ENCODE data around the gene TBC1D22A.
"Not testable (repeated sequence)": the region's sequence is repeated elsewhere in the genome, so short reads cannot be mapped to it uniquely, and the experiment has no call there.

Gene TBC1D22A

DNA sequence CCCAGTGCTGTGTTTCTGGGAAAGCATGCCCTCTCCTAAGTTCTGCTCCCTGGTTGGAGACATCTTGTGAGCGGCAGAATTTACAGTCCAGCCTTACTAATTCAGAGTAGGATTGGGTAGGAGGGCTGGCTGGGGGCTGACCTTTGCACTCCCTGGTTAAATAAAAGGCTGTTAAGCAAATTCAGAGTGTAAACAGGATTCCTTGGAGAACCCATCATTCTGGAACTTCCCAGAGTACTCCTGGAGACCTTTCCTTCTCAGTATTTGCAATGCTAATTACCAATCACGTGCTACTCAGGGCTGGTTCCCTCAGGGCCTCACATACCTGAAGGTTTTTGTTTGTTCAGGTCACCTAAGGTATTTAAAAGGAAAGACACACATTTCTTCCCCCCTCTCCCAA is 340.2 kb downstream of the TBC1D22A start:
- DNase-seq (ENCODE audit: low spot score): no peak

DNA sequence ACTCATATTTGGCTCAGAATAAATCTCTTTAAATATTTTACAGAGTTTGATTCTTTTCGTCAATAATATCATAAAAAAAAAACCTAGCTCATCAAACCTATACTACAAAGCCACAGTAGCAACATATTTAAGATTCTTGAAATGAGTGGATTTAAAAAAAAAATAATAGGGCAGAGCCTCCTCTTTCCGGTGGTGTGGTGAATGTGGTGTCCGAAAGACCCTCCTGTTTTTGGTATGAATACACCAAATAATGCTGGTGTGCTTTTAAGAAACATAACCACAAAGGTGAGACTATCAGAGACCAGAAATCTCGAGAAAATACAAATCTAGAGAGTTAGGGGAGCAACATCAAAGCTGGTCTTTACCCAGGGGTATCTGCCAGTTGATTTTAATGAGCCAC is 342.6 kb downstream of the TBC1D22A start:
- no peak for DNase-seq (ENCODE audit: low spot score)

DNA sequence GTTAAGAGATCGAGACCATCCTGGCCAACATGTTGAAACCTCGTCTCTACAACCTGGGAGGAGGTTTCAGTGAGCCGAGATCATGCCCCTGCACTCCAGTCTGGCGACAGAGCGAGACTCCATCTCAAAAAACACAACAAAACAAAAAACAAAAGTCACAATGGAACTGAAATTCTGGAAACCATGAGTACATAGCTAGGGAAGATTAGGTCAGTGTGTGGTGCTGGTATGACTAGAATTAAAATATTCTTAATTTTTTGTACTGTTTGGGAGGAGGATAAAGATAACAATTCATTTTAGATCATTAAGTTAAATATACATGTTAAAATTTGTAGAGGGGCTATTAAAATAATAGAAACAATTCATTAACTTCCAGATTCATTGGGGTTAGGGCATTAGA is 344.4 kb downstream of the TBC1D22A start:
- DNase-seq (ENCODE audit: low spot score): no peak

DNA sequence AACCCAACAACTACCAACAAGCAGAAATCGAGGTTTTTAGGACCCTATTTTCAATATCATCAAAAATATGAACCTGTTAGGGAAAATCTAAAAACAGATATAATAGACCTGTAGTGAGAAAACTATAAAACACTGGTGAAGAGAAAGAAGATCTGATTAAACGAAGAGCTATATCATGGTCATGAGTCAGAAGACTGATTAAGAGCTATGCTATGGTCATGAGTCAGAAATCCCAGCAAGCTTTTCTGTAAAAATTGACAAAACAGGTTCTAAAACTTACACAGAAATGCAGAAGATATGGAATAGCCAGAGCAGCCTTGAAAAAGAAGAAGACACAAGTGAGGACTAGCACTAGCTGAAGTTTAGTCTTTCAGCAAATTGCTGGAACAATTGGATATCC is 345.0 kb downstream of the TBC1D22A start:
- no peak for DNase-seq (ENCODE audit: low spot score)

DNA sequence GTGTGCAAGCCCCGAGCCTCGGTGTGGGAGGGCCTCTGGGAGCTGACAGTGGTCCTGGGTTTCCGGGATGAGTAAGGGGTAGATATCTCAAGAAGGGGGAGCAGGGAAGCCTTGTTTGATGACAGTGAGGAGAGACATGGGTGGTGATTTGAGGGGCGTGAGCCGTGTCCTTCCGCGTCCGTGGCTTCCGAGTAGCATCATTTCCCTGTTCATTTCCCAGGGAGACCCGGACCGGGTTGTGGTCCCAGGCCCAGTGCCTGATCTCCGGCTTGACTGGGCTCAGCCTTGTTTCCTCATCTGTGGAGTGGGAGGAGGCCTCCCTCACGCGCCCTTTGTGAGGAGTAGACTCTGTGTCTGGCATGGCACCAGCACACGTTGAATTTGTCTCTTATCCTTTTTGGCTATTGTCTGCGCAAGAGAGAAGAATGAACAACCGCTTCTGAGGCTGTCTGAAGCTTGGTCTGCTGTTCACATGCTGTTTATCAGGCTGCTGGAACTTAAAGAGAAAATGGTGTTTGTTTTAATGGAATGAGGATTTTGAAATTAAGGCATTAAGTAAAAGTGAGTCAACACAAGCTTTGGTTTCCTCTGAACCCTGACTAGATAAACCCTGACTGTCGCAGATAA is 348.5 kb downstream of the TBC1D22A start:
- DNase-seq (ENCODE audit: low spot score): no peak

DNA sequence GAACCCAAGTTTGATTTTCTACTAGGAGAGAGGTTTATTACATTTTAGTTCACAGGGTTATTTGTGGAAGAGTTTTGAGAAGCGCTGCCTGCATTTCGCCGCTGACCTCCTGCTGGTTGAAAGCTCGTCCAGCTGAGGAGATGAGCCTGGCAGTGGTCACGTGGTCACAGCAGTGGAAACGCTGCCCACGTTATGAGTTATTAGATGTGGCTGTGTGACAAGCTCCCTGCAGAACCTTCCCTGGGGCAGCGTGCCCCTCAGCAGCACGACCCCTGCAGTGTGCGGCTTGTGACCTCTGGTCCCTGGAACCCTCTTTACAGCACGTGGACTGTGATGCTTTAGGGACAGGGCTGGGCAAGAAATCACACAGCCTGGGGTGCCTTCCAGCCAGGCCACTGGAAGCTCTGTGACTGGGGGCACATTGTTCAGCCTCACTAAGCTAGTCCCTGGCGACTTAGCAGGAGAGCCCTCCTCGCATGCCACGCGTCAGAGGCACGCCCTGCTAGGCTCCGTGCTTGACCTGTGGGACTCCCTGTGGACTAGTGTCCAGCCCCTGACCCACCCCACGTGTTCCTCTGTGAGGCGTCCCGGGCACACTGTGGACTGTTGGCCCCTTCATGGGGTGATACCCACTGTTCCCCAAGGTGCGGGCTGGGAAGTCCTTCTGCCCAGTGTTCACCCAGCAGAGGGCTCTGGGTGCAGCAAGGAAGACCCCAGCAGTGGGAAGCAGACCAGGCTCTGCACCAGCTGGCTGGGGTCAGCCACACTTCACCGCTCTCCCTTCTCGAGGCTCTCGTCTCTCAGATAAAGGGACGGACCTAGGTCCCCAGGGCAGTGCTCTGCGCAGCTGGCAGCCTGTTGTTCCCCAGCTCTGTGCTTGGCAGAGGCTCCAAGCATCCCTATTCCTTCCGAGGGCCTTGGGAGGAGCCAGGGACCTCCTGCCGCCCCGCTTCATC is 349.5 kb downstream of the TBC1D22A start:
- no peak for DNase-seq (ENCODE audit: low spot score)

DNA sequence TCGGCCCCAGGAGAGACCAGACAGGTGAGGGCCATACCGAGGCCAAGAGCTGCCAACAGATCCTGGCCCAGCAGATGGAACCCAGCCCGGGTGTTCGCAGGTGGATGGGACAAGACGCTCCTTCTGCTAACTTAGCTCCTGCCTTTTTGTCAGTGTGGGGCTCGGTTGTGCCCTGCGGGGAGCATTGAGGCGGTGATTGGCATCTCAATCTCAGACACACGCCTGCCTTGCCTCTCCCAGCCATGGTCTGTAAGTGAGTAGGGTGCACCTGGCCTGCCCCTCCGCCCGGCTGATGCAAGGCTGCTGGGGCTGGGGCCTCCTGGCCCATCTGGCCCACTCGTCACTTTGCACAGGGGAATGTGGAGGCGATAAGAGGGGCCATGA is 350.1 kb downstream of the TBC1D22A start:
- DNase-seq (ENCODE audit: low spot score): no peak

DNA sequence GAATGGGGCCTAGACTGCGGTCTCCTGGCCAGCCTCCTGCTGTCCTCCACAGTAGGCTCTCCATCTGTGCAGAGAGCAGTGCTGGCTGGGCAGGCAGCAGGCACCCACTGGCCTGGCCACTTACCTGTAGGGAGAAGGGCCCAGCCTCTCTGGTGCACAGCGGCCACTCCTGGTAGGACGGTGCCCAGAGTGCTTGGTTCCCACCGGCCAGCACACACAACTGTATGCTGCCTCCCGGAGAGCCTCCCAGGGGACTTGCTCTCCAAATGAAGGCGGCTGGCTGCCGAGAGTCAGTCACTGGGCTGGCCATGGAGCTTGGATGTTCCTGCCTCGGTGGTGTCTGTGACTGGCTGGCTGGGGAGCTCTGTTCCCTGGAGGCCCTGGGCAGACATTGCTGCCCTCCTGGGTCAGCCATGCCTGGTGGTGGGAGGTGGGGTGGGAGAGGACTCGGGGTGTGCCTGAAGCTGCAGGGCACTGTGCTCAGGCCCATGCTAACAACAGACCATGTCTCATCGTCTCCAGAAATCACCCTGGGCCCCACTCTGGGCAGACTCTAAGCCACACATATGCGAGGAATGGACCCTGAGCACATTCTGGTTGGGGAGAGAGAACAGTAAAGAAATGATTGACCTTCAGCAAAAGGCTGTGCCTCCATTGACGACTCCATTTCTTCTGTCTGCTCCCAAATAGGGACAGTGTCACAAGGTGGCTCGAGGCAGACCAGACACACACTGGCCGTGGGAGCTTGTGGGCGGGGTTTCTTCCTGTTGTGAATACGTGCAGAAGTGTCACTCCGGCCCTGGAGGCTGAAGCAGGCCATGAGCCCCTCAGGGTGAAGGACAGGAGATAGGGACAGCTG is 350.8 kb downstream of the TBC1D22A start:
- no peak for DNase-seq (ENCODE audit: low spot score)

DNA sequence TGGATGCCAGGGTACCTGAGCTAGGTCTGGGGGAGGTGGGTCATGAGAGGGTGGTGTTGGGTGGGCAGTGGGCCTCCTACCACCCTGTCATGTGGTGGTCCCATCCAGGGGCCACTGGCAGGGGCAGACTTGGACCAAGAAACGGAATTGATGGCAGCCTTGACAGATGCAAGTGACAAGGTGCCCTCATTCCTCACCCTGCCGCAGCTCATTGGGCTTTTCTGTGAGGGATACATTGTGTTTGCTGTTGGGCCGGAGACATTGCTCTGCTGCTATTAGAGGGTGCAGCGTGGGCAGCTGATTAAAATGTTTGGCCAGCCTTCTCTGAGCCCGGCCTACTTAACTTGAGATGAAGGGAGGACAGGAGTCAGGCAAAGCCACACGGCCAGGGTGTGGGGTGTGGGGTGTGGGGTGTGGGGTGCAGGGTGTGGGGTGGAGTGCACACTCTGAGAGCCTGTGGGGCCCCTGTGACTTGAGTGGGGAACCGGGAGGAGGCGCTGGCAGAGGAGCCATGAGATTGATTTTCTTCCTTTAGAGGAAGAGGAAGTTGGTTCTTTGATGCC is 351.5 kb downstream of the TBC1D22A start:
- DNase-seq (ENCODE audit: low spot score): no peak

DNA sequence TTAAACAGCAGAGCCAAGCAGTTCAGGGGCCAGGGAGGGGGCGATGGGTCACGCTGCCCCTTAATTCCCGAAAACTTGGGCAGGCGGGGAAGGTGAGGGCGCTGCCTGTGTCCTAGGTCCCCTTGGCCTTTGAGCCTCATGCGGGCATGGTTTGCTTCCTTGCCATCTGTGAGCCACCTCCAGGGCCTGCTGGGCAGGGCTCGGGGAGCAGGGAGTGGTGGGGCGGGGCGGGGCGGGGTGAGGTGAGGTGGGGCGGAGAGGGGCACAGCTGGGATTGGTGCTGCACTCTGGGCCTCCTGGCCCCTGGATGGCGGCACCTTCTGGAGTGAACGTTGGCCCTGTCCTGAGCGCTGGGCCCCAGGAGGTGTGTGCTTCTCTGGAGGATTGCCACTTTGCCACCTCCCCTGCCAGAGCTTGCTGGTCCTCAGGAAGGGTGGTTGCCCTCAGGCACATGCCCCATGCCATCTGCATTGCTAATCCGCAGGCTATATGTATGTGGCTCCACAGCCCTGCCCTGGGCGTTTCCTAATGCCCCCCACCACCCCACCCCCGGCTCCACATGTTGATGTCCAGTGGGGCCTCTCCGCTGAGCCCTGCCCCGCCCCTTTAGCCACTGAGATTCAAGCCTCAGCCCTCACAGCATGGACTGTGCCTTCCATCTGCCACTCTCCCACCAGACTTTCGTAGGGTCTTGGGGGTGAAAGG is 352.5 kb downstream of the TBC1D22A start:
- DNase-seq (ENCODE audit: low spot score): no peak

DNA sequence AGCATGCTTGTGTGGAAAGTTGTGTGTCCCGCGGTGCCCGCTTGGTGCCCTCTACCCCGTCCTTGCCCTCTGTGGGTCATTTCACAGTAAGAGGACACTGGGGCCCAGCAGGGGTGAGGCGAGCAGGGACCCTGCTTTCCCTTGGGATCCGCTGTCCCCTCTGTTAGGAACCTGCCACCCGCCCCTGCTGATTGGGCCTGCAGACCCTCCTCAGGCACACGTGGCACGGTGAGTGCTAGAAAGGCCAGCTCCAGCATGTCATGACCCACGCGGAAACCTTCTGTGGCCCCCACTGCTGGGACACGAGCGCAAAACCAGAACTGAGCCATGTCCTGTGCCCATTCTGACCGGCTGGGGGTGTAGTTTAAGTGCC is 353.1 kb downstream of the TBC1D22A start:
- no peak for DNase-seq (ENCODE audit: low spot score)

DNA sequence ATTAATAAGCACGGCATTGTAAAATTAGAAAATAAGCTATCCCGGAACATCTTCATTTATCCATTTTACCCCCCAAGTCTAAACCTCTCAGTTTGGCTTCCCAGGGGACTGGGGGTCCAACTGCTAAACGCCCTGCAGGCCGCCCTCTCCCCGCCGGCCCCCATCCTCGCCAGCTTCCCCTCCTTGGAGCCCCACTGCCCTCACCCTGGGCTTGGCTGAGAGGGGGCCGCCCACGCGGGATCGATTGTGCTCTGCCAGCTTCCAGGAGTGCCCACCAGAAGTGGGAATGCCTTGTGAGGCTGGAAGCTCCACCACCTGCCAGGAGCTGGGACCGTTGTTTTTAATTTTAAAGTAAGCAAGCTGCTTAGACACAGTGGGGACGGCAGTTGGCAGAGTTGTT is 353.5 kb downstream of the TBC1D22A start:
- DNase-seq (ENCODE audit: low spot score): no peak

DNA sequence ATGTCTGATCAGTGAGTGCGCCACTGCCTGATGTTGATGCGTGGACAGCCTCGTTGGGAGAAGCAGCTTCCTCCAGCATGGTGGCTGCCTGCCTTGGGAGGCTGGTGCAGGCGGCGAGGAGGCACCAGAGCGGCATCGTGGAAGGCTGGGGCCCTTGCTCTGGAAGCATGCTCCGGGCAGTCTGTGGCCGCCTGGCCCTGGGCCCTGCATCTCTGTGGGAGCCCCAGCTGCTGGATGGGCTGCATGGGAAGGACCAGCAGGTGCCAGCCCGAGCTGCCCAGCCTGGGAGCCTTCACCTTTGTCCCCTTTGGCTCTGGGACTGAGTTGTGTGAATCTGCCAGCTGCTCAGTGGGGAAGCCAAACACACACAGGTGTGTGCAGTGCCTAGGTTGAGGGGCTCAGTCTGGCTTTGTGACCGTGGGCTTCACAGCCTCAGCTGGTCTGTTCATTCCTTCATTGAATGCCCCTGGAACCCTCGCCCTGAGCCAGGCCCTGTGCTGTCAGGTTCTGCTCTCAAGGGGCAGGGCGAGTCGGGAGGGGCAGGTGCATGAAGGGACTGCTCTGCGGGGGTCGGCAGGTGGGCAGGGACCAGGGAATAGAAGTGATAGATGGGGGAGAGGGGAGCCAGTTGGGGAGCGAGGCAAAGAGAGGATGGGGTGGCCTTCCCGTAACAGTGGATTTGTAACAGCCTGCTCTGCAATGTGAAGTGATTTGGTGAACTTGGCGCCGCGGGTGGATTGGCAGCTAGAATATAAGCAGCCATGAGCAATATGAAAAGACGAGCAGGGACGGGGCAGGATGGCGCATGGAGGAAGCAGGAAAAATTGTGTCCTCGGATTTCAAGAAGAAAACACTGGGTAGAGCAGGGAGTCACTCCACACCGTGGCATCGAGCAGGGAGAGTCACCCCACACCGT is 354.2 kb downstream of the TBC1D22A start:
- DNase-seq (ENCODE audit: low spot score): no peak

DNA sequence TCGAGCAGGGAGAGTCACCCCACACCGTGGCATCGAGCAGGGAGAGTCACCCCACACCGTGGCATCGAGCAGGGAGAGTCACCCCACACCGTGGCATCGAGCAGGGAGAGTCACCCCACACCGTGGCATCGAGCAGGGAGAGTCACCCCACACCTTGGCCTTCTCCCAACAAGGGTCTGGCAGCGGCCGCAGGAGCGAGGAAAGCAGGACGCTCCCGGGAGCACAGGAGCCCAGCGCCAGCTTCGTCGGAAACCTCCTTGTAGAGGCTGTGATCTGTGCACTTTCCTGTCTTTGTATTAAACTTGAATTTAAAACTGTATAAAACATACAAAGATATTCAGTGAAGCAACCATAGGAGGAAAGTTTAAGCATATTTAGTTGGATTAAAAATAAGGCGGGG is 355.0 kb downstream of the TBC1D22A start:
- DNase-seq (ENCODE audit: low spot score): not testable (repeated sequence)

DNA sequence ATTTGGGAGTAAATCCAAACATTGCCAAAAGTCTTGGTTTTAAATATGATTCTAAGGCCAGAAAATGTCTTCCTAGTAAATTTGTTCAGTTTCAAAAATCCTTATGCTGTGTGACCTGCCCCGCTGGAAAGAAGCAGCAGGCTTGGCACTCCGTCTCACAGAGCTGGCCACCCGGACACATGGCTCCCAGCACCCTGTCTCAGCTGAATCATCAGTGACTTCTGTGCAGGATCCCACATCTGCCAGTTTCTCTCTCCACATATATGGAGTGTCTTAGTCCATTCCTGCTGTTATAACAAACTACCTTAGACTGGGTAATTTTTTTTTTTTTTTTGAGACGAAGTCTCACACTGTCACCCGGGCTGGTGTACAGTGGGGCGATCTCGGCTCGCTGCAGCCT is 356.7 kb downstream of the TBC1D22A start:
- no peak for DNase-seq (ENCODE audit: low spot score)

DNA sequence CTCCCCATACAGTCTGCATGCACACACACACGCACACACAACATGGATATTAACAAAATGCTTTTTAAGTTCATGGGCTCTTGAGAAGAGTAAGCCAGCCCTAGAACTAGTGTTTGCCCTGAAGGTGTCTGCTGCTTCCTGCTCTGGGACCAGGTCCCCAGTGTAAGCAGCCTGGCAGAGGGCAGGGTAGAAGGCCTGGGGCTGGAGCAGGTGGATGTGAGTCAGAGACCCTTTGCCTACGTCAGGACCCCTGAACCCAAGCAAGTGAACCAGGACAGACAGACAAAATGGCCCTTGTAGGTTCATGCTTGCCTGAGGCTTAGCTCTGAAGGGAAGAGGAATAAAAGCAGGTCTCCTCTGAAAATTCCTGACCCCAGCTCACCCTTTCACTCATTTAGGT is 357.9 kb downstream of the TBC1D22A start:
- no peak for DNase-seq (ENCODE audit: low spot score)

DNA sequence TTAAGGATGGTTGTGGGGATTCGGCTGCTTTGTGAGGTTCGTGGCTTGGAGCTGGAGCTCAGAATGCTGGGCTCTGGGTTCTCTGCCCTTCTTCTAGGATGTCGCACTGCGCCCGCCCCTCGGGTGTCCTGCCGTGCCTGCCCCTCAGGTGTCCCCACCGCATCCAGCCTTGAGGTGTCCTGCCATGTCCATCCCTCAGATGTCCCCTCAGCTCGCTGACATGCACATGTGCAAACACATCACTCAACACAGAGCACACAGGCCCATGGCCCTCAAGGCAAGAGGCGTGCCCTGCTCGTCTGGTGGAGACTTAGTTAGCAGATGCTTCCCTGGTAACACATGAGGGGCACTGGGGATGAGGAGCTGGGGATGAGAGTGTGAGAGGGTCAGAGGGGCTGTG is 359.3 kb downstream of the TBC1D22A start:
- DNase-seq (ENCODE audit: low spot score): no peak

DNA sequence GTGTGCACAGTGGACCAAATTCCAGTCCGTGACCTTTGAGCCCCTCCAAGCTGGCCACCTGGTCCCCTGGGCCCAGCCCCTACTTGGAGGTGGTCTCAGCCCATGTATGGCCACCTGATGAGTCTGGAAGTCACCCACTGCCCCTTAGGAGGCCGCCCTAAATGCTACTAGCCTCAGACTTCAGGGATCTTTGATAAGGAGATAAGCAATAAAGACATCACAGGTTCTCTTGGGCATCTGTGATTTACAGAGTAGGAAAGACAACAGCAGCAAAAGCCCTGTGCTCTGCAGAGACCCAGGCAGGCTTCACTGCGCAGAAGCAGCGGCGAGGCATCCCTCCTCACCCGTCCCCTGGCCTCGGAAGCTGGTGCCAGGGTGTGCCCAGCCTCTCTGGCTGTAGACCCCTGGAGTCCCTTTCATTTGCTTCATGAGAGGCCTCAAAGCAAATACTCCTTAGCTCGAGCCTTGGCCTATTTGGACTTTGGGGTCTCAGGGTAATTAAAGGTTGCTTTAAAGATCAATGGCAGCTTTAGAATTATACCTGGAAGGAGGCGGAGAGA is 360.1 kb downstream of the TBC1D22A start:
- no peak for DNase-seq (ENCODE audit: low spot score)

DNA sequence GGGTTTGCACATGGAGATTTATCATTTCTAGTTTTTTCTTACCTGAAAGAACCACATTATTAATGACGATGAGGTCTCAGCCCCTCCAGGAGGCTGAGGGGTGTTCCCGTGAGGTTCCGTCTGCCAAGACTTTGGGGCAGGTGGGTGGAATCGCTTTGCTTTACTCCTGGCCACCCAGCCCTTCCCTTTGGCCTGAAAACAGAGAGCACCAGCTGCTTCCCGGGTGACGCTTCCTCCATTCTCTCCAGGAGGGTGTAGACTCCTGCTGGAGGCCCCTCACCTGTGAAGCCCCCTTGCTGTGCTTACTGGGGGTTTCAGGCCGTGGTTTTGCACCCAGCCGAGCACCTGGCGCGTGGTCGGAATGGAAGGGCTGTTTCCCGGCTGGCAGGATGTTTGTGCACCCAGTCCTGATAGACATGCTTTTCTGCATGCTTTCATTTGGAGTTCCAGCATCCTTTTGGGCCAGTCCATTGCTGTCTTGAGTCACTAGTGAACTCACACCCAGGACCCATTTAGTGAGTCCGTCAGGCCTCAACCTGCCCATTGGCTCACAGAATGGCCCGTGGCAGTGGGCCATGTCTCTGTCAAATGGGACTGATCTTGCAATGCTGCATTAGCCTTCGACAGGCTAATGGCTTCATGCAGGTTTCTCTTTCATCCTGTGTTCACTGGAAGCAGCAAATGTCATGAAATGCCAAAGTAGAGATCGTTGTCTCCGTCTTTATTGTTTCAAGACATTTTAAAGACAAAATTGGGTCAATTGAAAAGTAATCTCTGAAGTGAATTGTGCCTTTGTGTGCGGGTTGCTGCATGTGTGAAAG is 360.8 kb downstream of the TBC1D22A start:
- DNase-seq (ENCODE audit: low spot score): no peak

Data from activated CD4-positive, alpha-beta T cell treated with anti-CD3 and anti-CD28 coated beads, Interleukin-2, Interleukin-4, amounts not matched to agents 100 ng/mL and 50 ng/mL, durations not matched to agents 16 hours and 8 hours (primary cell).